ENCODE data around the gene PDE4DIP. TPM values are rescaled to one million over a fixed set of nuclear protein-coding genes. Genes with fewer than 3 reads are reported as not detected.
"Not testable (repeated sequence)": the region's sequence is repeated elsewhere in the genome, so short reads cannot be mapped to it uniquely, and the experiment has no call there.

The PDE4DIP gene
- total RNA-seq, 2 donors from 2014 or later, result 33.0 to 56.2 TPM

DNA sequence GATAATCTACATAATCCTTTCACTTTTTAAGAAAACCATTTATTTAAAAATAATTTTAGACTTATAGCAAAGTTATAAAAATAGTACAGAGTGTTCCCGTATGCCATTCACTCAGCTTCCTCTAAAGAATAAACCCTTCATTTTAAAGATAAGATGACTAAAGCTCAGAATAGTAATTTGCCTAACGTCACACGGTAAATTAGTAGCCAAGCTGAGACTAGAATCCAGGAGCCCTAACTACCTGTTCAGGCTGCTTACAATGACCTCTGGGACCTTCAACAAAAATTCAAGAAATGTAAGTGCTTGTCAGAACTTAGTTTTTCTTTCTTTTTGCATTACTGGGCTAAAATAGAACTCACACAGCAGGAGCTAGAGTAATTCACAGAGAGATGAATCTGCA, 56.5 kb downstream of the PDE4DIP start:
- not testable (repeated sequence) for H3K9me3 ChIP-seq (ENCODE audit: control insufficient read depth, low read length); H3K4me3 ChIP-seq (ENCODE audit: low read length); H3K36me3 Mint-ChIP-seq (ENCODE audit: low read depth); H3K4me1 ChIP-seq (ENCODE audit: control insufficient read depth, insufficient read depth, low read length); DNase-seq; H3K4me3 Mint-ChIP-seq; H3K9ac ChIP-seq (ENCODE audit: extremely low read depth, low read length, poor library complexity, severe bottlenecking); H3K9me3 Mint-ChIP-seq; H3K36me3 ChIP-seq (ENCODE audit: control insufficient read depth, insufficient read depth, low read length); H3K27ac Mint-ChIP-seq; H3K4me1 Mint-ChIP-seq; H3K27me3 Mint-ChIP-seq (ENCODE audit: insufficient read depth); H3K27me3 ChIP-seq (ENCODE audit: control insufficient read depth, insufficient read depth, low read length, poor library complexity, severe bottlenecking); H3K27ac ChIP-seq (ENCODE audit: low read depth, low read length)
- WGBS, 2 experiments (ENCODE audit: insufficient coverage in 1 of 2, insufficient read length in 1 of 2), result no CpG with 5 or more reads among the region's 3 CpGs

DNA sequence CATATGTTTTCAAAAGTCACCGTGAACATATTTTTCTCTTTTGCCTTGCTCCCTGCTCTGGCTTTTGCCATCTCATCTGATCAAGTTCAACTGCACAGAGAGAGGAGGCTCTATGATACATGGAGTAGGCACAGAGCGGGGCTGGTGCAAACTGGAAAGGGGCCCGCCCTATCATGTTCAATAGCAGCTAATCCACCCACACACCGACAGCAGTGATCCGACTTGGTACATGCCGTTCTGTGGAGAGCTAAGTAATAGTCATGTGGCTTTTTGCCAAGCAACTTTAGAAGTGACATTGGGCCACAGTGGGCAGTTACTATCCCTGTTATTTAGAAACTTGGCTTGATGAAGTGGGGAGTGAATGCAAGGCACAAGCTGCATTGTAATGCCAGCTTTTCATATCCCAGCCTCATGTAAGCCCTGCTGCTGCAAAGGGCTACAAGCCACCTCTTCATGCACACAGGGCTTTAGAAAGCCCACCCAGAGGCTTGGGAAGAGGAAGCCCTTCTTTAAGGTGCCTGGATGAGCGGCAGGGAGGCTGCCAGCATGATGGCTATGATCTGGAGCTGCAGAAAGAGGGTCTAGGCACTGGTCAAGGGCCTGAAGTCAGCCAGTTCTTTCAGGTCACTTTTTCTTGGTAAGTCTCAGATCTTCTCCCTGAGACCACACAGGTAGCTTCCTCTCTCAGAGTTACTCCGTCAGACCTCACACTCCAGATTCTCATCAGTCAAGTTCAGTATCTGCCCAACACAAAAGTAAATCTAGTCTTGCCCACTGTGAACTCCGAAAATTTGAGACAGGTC, 57.1 kb downstream of the PDE4DIP start:
- WGBS, 2 experiments (ENCODE audit: insufficient coverage in 1 of 2, insufficient read length in 1 of 2), result 47% methylated on average over 1 of the region's 9 CpGs; no CpG with 5 or more reads in 1 of the 2 experiments
- not testable (repeated sequence) for H3K36me3 Mint-ChIP-seq (ENCODE audit: low read depth); H3K9me3 ChIP-seq (ENCODE audit: control insufficient read depth, low read length); H3K4me1 Mint-ChIP-seq; H3K4me3 Mint-ChIP-seq; H3K27ac ChIP-seq (ENCODE audit: low read depth, low read length); H3K4me3 ChIP-seq (ENCODE audit: low read length); H3K9ac ChIP-seq (ENCODE audit: extremely low read depth, low read length, poor library complexity, severe bottlenecking); H3K27me3 ChIP-seq (ENCODE audit: control insufficient read depth, insufficient read depth, low read length, poor library complexity, severe bottlenecking); DNase-seq; H3K27me3 Mint-ChIP-seq (ENCODE audit: insufficient read depth); H3K36me3 ChIP-seq (ENCODE audit: control insufficient read depth, insufficient read depth, low read length); H3K4me1 ChIP-seq (ENCODE audit: control insufficient read depth, insufficient read depth, low read length); H3K9me3 Mint-ChIP-seq
- peak overlapping the region; percentile 85 for H3K27ac Mint-ChIP-seq

DNA sequence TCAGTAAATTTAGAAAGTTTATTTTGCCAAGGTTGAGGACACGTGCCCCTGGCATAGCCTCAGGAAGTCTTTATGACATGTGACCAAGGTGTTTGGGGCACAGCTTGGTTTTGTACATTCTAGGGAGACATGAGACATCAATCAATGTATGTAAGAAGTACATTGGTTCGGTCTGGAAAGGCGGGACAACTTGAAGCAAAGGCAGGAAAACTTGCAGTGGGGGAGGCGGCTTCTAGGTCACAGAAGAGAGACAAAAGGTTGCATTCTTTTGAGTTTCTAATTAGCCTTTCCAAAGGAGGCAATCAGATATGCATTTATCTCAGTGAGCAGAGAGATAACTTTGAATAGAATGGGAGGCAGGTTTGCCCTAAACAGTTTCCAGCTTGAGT, 57.7 kb downstream of the PDE4DIP start:
- H3K9ac ChIP-seq (ENCODE audit: extremely low read depth, low read length, poor library complexity, severe bottlenecking); H3K4me3 ChIP-seq (ENCODE audit: low read length); H3K36me3 ChIP-seq (ENCODE audit: control insufficient read depth, insufficient read depth, low read length); H3K27ac ChIP-seq (ENCODE audit: low read depth, low read length); H3K9me3 ChIP-seq (ENCODE audit: control insufficient read depth, low read length); H3K27me3 ChIP-seq (ENCODE audit: control insufficient read depth, insufficient read depth, low read length, poor library complexity, severe bottlenecking); H3K4me1 Mint-ChIP-seq; H3K36me3 Mint-ChIP-seq (ENCODE audit: low read depth); DNase-seq; H3K4me3 Mint-ChIP-seq; H3K27me3 Mint-ChIP-seq (ENCODE audit: insufficient read depth); H3K9me3 Mint-ChIP-seq; H3K4me1 ChIP-seq (ENCODE audit: control insufficient read depth, insufficient read depth, low read length): not testable (repeated sequence)
- peak overlapping the region; percentile 85 for H3K27ac Mint-ChIP-seq
- WGBS, 2 experiments (ENCODE audit: insufficient coverage in 1 of 2, insufficient read length in 1 of 2), result no CpG with 5 or more reads among the region's 4 CpGs

DNA sequence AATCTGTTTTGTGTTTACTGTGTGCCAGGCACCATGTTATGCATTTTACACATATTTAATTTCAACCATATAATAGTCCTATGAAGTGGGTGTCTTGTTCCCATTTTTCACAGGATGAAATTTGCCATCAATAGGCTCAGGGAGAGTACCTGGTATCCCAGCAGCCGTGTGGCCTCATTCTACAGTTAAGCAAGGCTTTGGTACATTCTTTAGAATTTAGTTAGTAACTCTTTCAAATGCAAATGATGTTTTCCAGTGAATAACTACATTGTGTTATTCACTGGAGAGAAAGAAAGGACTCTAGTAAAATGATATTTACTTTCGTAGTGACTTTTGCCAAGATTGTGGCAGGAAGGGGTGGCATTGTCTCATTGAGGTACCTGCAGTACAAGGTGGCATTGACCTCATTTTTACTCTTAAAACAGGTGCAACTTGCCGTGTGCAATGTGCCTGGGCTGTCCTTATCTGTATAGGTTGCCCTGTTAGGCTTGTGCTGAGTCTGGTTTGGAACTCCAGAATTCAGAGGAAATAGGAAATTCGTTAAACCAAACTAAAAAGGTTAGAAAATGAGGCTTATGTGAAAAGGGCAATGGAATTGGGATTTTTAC, 65.1 kb downstream of the PDE4DIP start:
- H3K36me3 Mint-ChIP-seq (ENCODE audit: low read depth); H3K4me3 Mint-ChIP-seq: not testable (repeated sequence)

DNA sequence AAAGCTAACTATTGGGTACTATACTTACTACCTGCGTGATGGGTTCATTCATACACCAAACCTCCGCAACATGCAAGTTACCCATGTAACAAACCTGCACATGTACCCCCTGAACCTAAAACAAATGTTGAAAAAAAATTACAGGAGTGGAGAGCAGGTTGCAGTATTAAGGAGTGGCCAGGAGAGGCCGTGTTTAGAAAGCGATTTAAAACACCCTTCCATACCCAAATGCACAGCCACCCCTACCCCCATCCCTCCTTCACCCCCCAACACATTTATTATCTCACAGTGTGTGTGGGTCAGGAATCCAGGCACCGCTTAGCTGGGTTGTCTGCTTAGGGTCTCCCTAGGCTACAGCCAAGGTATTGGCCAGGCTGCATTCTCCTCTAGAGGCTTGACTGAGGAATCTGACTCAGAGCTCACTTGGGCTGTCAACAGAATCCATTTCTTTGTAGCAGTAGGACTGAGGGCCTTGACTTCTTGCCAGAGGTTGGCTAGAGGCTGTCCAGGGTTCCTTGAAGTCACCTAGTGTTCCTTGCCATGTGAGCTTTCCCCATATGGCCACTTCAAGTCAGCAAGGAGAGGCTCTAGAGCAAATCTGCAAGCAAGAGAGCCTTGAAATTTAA, 67.2 kb downstream of the PDE4DIP start:
- not testable (repeated sequence) for H3K27me3 Mint-ChIP-seq (ENCODE audit: insufficient read depth); H3K27ac ChIP-seq (ENCODE audit: low read depth, low read length); H3K4me1 Mint-ChIP-seq; H3K4me3 ChIP-seq (ENCODE audit: low read length); DNase-seq; H3K4me1 ChIP-seq (ENCODE audit: control insufficient read depth, insufficient read depth, low read length); H3K9me3 ChIP-seq (ENCODE audit: control insufficient read depth, low read length); H3K27me3 ChIP-seq (ENCODE audit: control insufficient read depth, insufficient read depth, low read length, poor library complexity, severe bottlenecking); H3K27ac Mint-ChIP-seq; H3K4me3 Mint-ChIP-seq; H3K36me3 Mint-ChIP-seq (ENCODE audit: low read depth); H3K9ac ChIP-seq (ENCODE audit: extremely low read depth, low read length, poor library complexity, severe bottlenecking); H3K36me3 ChIP-seq (ENCODE audit: control insufficient read depth, insufficient read depth, low read length); H3K9me3 Mint-ChIP-seq
- WGBS, 2 experiments (ENCODE audit: insufficient coverage in 1 of 2, insufficient read length in 1 of 2), result no CpG with 5 or more reads among the region's 5 CpGs

More for the DNA sequence above, 65.1 kb downstream of the PDE4DIP start:
- not testable (repeated sequence) for H3K9me3 ChIP-seq (ENCODE audit: control insufficient read depth, low read length); H3K27ac Mint-ChIP-seq; H3K27me3 ChIP-seq (ENCODE audit: control insufficient read depth, insufficient read depth, low read length, poor library complexity, severe bottlenecking); H3K27ac ChIP-seq (ENCODE audit: low read depth, low read length); H3K4me1 Mint-ChIP-seq; H3K4me3 ChIP-seq (ENCODE audit: low read length); H3K36me3 ChIP-seq (ENCODE audit: control insufficient read depth, insufficient read depth, low read length); H3K9ac ChIP-seq (ENCODE audit: extremely low read depth, low read length, poor library complexity, severe bottlenecking); DNase-seq; H3K4me1 ChIP-seq (ENCODE audit: control insufficient read depth, insufficient read depth, low read length); H3K9me3 Mint-ChIP-seq; H3K27me3 Mint-ChIP-seq (ENCODE audit: insufficient read depth)
- no CpG with 5 or more reads among the region's 4 CpGs for WGBS, 2 experiments (ENCODE audit: insufficient coverage in 1 of 2, insufficient read length in 1 of 2)

DNA sequence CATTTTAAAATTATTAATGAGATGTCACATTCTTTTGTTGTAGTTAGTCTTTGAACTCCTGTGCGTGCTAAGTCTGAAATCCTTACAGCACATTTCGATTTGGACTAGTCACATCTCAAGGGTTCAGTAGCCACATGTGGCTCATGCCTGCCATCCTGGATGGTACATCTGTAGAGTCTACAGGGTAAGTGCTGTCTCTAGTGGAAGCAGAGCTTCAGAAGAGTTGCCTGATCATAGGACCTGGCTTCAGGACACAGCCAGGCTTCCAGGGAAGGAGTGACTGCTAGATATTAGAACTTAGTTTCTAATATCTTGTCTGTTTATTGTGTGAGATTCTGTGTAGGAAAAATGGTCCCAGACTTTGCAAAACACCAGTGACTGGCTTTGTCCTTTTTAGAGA, 72.0 kb downstream of the PDE4DIP start:
- no CpG with 5 or more reads among the region's 2 CpGs for WGBS, 2 experiments (ENCODE audit: insufficient coverage in 1 of 2, insufficient read length in 1 of 2)
- not testable (repeated sequence) for DNase-seq; H3K36me3 Mint-ChIP-seq (ENCODE audit: low read depth); H3K9me3 Mint-ChIP-seq; H3K9ac ChIP-seq (ENCODE audit: extremely low read depth, low read length, poor library complexity, severe bottlenecking); H3K27me3 ChIP-seq (ENCODE audit: control insufficient read depth, insufficient read depth, low read length, poor library complexity, severe bottlenecking); H3K4me3 ChIP-seq (ENCODE audit: low read length); H3K27ac ChIP-seq (ENCODE audit: low read depth, low read length); H3K36me3 ChIP-seq (ENCODE audit: control insufficient read depth, insufficient read depth, low read length); H3K9me3 ChIP-seq (ENCODE audit: control insufficient read depth, low read length); H3K27ac Mint-ChIP-seq; H3K27me3 Mint-ChIP-seq (ENCODE audit: insufficient read depth); H3K4me3 Mint-ChIP-seq; H3K4me1 ChIP-seq (ENCODE audit: control insufficient read depth, insufficient read depth, low read length); H3K4me1 Mint-ChIP-seq
